H9 (cell line): ENCODE results near the gene FHIT. TPM values are rescaled to one million over a fixed set of nuclear protein-coding genes. Genes with fewer than 3 reads are reported as not detected.

Source experiments
- DNase-seq: peaks from one replicate; pipeline ENCODE4 v3.0.0-alpha.2; 2017
- H2AFZ ChIP-seq: one replicate; pipeline ENCODE4 v1.6.1; 2013; ENCODE audit warnings: mild to moderate bottlenecking, low read length, control low read depth, moderate library complexity
- H2AK5ac ChIP-seq: 2 replicates; pipeline ENCODE4 v1.6.1; 2013; ENCODE audit warnings: low read length, control low read depth, mixed read lengths; ENCODE audit not compliant: insufficient read length
- H2BK120ac ChIP-seq: one replicate; pipeline ENCODE4 v1.6.1; 2013; ENCODE audit warnings: low read depth, mild to moderate bottlenecking, low read length, control low read depth, inconsistent platforms; ENCODE audit not compliant: poor library complexity, severe bottlenecking
- H2BK12ac ChIP-seq: 2 replicates; pipeline ENCODE4 v1.6.1; 2013; ENCODE audit warnings: low read length, control low read depth, mixed read lengths, low read depth; ENCODE audit not compliant: insufficient read length
- H2BK15ac ChIP-seq: 2 replicates; pipeline ENCODE4 v1.6.1; 2013; ENCODE audit warnings: low read depth, low read length, control low read depth
- H2BK20ac ChIP-seq: one replicate; pipeline ENCODE4 v1.6.1; 2013; ENCODE audit warnings: low read depth, mild to moderate bottlenecking, low read length, control low read depth, inconsistent platforms; ENCODE audit not compliant: poor library complexity, severe bottlenecking
- H2BK5ac ChIP-seq: 2 replicates; pipeline ENCODE4 v1.6.1; 2013; ENCODE audit warnings: low read length, control low read depth, mixed read lengths; ENCODE audit not compliant: insufficient read length
- H3K14ac ChIP-seq: 2 replicates; pipeline ENCODE4 v1.6.1; 2013; ENCODE audit warnings: low read length, control low read depth; ENCODE audit not compliant: insufficient read depth
- H3K18ac ChIP-seq: 2 replicates; pipeline ENCODE4 v1.6.1; 2013; ENCODE audit warnings: low read depth, mild to moderate bottlenecking, mixed read lengths, low read length, control low read depth; ENCODE audit not compliant: insufficient read length
- H3K23ac ChIP-seq: 2 replicates; pipeline ENCODE4 v1.6.1; 2013; ENCODE audit warnings: low read length, control low read depth, mixed read lengths, low read depth; ENCODE audit not compliant: insufficient read length
- H3K23me2 ChIP-seq: 2 replicates; pipeline ENCODE4 v1.6.1; 2013; ENCODE audit warnings: low read depth, mild to moderate bottlenecking, mixed read lengths, low read length, control low read depth; ENCODE audit not compliant: insufficient read length, poor library complexity, severe bottlenecking
- H3K27ac ChIP-seq: 2 replicates; pipeline ENCODE4 v1.5.1; 2013; ENCODE audit warnings: low read length, control low read depth, mixed read lengths, low read depth; ENCODE audit not compliant: insufficient read length
- H3K27me3 ChIP-seq: 2 replicates; pipeline ENCODE4 v1.6.1; 2013; ENCODE audit warnings: low read length, control low read depth, inconsistent platforms; ENCODE audit not compliant: insufficient read depth
- H3K4ac ChIP-seq: 2 replicates; pipeline ENCODE4 v1.6.1; 2013; ENCODE audit warnings: low read depth, mild to moderate bottlenecking, control low read depth, inconsistent platforms, low read length, moderate library complexity
- H3K4me1 ChIP-seq: 2 replicates; pipeline ENCODE4 v1.6.1; 2013; ENCODE audit warnings: low read length, control low read depth, inconsistent platforms; ENCODE audit not compliant: insufficient read depth
- H3K4me2 ChIP-seq: 2 replicates; pipeline ENCODE4 v1.6.1; 2013; ENCODE audit warnings: low read length, control low read depth, mixed read lengths; ENCODE audit not compliant: insufficient read length, insufficient read depth
- H3K56ac ChIP-seq: 2 replicates; pipeline ENCODE4 v1.6.1; 2013; ENCODE audit warnings: low read depth, mild to moderate bottlenecking, mixed read lengths, low read length, control low read depth; ENCODE audit not compliant: insufficient read length
- H3K79me1 ChIP-seq: 2 replicates; pipeline ENCODE4 v1.6.1; 2013; ENCODE audit warnings: low read depth, mild to moderate bottlenecking, moderate library complexity, low read length, control low read depth, inconsistent platforms; ENCODE audit not compliant: insufficient read depth, poor library complexity, severe bottlenecking
- H3K79me2 ChIP-seq: 2 replicates; pipeline ENCODE4 v1.6.1; 2013; ENCODE audit warnings: low read length, control low read depth, inconsistent platforms; ENCODE audit not compliant: insufficient read depth
- H3K9ac ChIP-seq: 2 replicates; pipeline ENCODE4 v1.6.1; 2013; ENCODE audit warnings: low read length, control low read depth, mixed read lengths; ENCODE audit not compliant: insufficient read length; ENCODE audit errors: extremely low read depth
- H3K9me3 ChIP-seq: one replicate; pipeline ENCODE4 v1.6.1; 2013; ENCODE audit warnings: low read depth, low read length, inconsistent platforms; ENCODE audit not compliant: control insufficient read depth
- H3T11ph ChIP-seq: one replicate; pipeline ENCODE4 v1.6.1; 2013; ENCODE audit warnings: mild to moderate bottlenecking, low read length, control low read depth, inconsistent platforms
- H4K20me1 ChIP-seq: one replicate; pipeline ENCODE4 v1.6.1; 2013; ENCODE audit not compliant: control insufficient read depth, insufficient read length, insufficient read depth
- H4K5ac ChIP-seq: 2 replicates; pipeline ENCODE4 v1.6.1; 2013; ENCODE audit warnings: low read depth, mild to moderate bottlenecking, mixed read lengths, low read length, control low read depth; ENCODE audit not compliant: insufficient read length
- H4K8ac ChIP-seq: replicated peaks from 2 replicates; pipeline ENCODE4 v1.6.1; 2013; ENCODE audit warnings: low read length, control low read depth, mixed read lengths, low read depth; ENCODE audit not compliant: insufficient read length
- H4K91ac ChIP-seq: 2 replicates; pipeline ENCODE4 v1.6.1; 2013; ENCODE audit warnings: low read depth, mild to moderate bottlenecking, moderate library complexity, mixed read lengths, low read length, control low read depth; ENCODE audit not compliant: insufficient read length
- H3K27ac Mint-ChIP-seq, 3 experiments: 2 replicates in 2 of 3; 3 replicates in 1 of 3; pipeline ENCODE4 v1.8.0; 2020 to 2021; ENCODE audit warnings: mixed read lengths in 3 of 3, mild to moderate bottlenecking in 1 of 3, moderate library complexity in 1 of 3
- H3K27me3 Mint-ChIP-seq: 2 replicates; pipeline ENCODE4 v1.8.0; 2021; ENCODE audit warnings: low read depth, mild to moderate bottlenecking, moderate library complexity, mixed read lengths
- H3K36me3 Mint-ChIP-seq, 3 experiments: 2 replicates in 2 of 3; 3 replicates in 1 of 3; pipeline ENCODE4 v1.8.0; 2020 to 2021; ENCODE audit warnings: low read depth in 3 of 3, mixed read lengths in 3 of 3; ENCODE audit not compliant: insufficient read depth in 1 of 3
- H3K4me1 Mint-ChIP-seq, 2 experiments: 2 replicates each; pipeline ENCODE4 v1.8.0; 2020; ENCODE audit warnings: mixed read lengths in 2 of 2
- H3K4me3 Mint-ChIP-seq, 2 experiments: 2 replicates in 1 of 2; 3 replicates in 1 of 2; pipeline ENCODE4 v1.8.0; 2020 to 2021; ENCODE audit warnings: mild to moderate bottlenecking in 2 of 2, mixed read lengths in 2 of 2, moderate library complexity in 1 of 2
- H3K9me3 Mint-ChIP-seq, 2 experiments: 2 replicates in 1 of 2; 3 replicates in 1 of 2; pipeline ENCODE4 v1.8.0; 2020; ENCODE audit warnings: mild to moderate bottlenecking in 2 of 2, mixed read lengths in 2 of 2, moderate library complexity in 1 of 2
- CTCF ChIP-seq: fragments of 200-600 bp; sonication (generic); conservative IDR thresholded peaks from 3 replicates; pipeline ENCODE4 v1.8.0; 2021; ENCODE audit warnings: antibody characterized with exemption, mild to moderate bottlenecking
- WGBS: extraction: QIAGEN DNeasy Blood & Tissue Kit; methylation state at CpG from one replicate; pipeline ENCODE4 v1.1.7; 2013; ENCODE audit warnings: missing lambda C conversion rate, low lambda C conversion rate, mixed read lengths; ENCODE audit not compliant: insufficient read length; ENCODE audit errors: extremely low coverage; 5-methylcytosine and 5-hydroxymethylcytosine counted together
- total RNA-seq: library from RNA; stranded (reverse); gene quantifications from 2 replicates; pipeline ENCODE4 v1.2.1, GENCODE V29; 2021

FHIT gene
- total RNA-seq, 1 experiment from 2014 or later, result 3.0 TPM

GRCh38 chr3:60045686-60046085, 1205.6 kb downstream of the FHIT start:
- Histone ChIP-seq H3K4me1 (no peaks in the 10 kb centered on the region), H3K9ac (no peak overlapping the region), H4K8ac (no peak overlapping the region), H3K23ac (no peak overlapping the region), H3K23me2 (no peaks in the 10 kb centered on the region), H3K14ac (no peak overlapping the region), H4K91ac (no peak overlapping the region), H3K56ac (no peak overlapping the region), H3K9me3 (no peaks in the 10 kb centered on the region), H3K79me1 (no peaks in the 10 kb centered on the region), H3K27me3 (no peaks in the 10 kb centered on the region), H2BK5ac (no peak overlapping the region), H2BK12ac (no peak overlapping the region), H2BK120ac (no peak overlapping the region), H4K5ac (no peak overlapping the region), H3K18ac (no peak overlapping the region), H2BK20ac (no peak overlapping the region), H3K4me2 (no peak overlapping the region), H3K4ac (no peak overlapping the region), H3K79me2 (no peaks in the 10 kb centered on the region), H2BK15ac (no peak overlapping the region), H4K20me1 (no peaks in the 10 kb centered on the region), H3K27ac (no peak overlapping the region), H2AFZ (no peak overlapping the region), H3T11ph (no peak overlapping the region), H2AK5ac (no peak overlapping the region)
- no peak overlapping the region for H3K27ac Mint-ChIP-seq
- H3K9me3 Mint-ChIP-seq, result peaks cover 11% of the 10 kb centered on the region in 2 experiments; a peak in 4 of 5 replicates
- H3K36me3 Mint-ChIP-seq, result peaks cover 0 to 9% (median 2%) of the 10 kb centered on the region in 3 experiments; a peak in 2 of 7 replicates
- no CpG with 5 or more reads among the region's 1 CpG for WGBS
- no peak for TF ChIP-seq CTCF
- no peak overlapping the region for H3K4me3 Mint-ChIP-seq
- H3K4me1 Mint-ChIP-seq, result no peaks in the 10 kb centered on the region
- DNase-seq, result no peak
- H3K27me3 Mint-ChIP-seq, result no peaks in the 10 kb centered on the region; the same call in none of the 2 replicates
